Cerebellar nuclear complex (tissue), 1 donor: ENCODE data around the gene NMRK2.
"Not testable (repeated sequence)": the region's sequence is repeated elsewhere in the genome, so short reads cannot be mapped to it uniquely, and the experiment has no call there.

Source experiments
- DNase-seq, 2 experiments: peaks; one replicate each; lab custom pipeline; 2025; lab: John Stamatoyannopoulos, UW

NMRK2 gene

GRCh38 chr19:3964256-3965194 is 31.7 kb downstream of the NMRK2 start:
- no peak for DNase-seq

- no peak for DNase-seq
Measured at GRCh38 chr19:3966051-3967017, 33.5 kb downstream of the NMRK2 start.

GRCh38 chr19:3967983-3968382 is 35.1 kb downstream of the NMRK2 start:
- DNase-seq: not testable (repeated sequence)

- DNase-seq: no peak
Measured at GRCh38 chr19:3968556-3969434, 35.9 kb downstream of the NMRK2 start.

GRCh38 chr19:3969435-3970312 is 36.8 kb downstream of the NMRK2 start:
- DNase-seq: no peak

GRCh38 chr19:3970313-3970807 is 37.5 kb downstream of the NMRK2 start:
- no peak for DNase-seq

GRCh38 chr19:3970808-3971598 is 38.1 kb downstream of the NMRK2 start, which contains the start of gene DAPK3:
Gene DAPK3, minus strand, starts transcription at chr19:3971099. Its CDS starts 1,364 bp downstream, at chr19:3969735.
- DNase-seq: peak; percentile 82 to 95

GRCh38 chr19:3975144-3975543 is 42.3 kb downstream of the NMRK2 start:
- no peak for DNase-seq

GRCh38 chr19:3975637-3976087 is 42.8 kb downstream of the NMRK2 start:
- no peak for DNase-seq

- no peak for DNase-seq
Measured at GRCh38 chr19:3976495-3977241, 43.8 kb downstream of the NMRK2 start.

GRCh38 chr19:3977242-3978143 is 44.6 kb downstream of the NMRK2 start:
- DNase-seq: no peak

- no peak for DNase-seq
Measured at GRCh38 chr19:3978145-3978544, 45.3 kb downstream of the NMRK2 start.

- no peak for DNase-seq
Measured at GRCh38 chr19:3979289-3979673, 46.4 kb downstream of the NMRK2 start.

GRCh38 chr19:3979674-3980352 is 46.9 kb downstream of the NMRK2 start:
- DNase-seq: no peak

- no peak for DNase-seq
Measured at GRCh38 chr19:3980353-3981251, 47.7 kb downstream of the NMRK2 start.

GRCh38 chr19:3981373-3981735 is 48.5 kb downstream of the NMRK2 start:
- no peak for DNase-seq
